Transverse colon (tissue), 3 donors: ENCODE data around the gene ZNF45.

Experiments used
- POLR2A ChIP-seq: fragments of 450-650 bp; IDR thresholded peaks from one replicate; pipeline ENCODE4 v1.6.1; 2016; ENCODE audit warnings: antibody characterized with exemption, mild to moderate bottlenecking, moderate library complexity
- POLR2AphosphoS5 ChIP-seq, 3 donors: sonication (generic); formaldehyde crosslinking; IDR thresholded peaks; one replicate each; pipeline ENCODE4 v1.6.1; 2016; ENCODE audit warnings: antibody characterized with exemption in 3 of 3

DNA sequence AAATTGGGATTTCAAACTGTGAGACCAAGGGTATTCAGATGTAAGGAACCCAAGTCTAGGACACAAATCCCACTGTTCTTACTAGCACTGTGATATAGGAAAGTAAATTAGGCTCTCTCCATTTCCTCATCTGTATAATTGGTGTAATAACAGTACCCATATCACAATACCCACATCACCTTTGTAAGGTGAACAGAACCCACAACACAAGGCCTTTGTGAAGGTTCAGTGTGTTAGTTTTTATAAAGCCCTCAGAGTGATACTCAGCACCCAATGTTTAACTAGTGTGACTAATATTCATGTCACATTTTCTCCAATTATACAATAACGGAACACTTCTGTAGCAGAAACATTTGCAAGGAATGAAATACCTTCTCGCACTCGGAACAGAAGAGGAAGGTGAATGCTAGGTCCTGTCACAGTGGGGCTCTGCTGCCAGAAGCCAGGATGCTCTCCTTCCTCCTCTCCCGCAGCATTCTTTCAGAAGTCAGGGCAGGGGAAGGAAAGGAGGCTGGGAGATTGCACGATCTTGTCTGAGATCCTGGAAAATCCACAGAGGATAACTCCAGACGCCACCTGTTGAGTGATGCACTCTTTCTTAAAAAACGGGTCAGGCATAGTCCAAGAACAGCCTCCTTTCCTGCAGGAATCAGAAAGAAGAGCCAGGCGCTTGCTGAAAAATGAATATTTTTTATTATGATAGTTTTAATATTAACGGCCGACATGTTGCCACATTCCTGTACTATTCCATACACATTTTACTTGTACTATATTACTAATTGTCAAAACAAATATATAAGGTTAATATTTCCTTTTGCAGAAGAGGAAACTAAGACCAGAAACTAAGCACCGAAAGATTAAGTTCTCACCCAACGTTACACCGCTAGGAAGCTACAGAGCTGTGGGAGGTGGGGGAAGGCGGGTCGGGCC is 762 bp downstream of the ZNF45 start:
- TF ChIP-seq POLR2A (no peak), POLR2AphosphoS5 (IDR thresholded peaks at IDR 0.05) (no peak)
